HG02981 (cell line): Measurements from ENCODE around the gene FOXO6.

Source experiments
- ATAC-seq: cut with Tn5 transposase; IDR thresholded peaks from one replicate; pipeline ENCODE4 v1.9.1; 2021; ENCODE audit warnings: mild to moderate bottlenecking, moderate library complexity; ENCODE audit not compliant: unreplicated experiment

FOXO6 gene

DNA sequence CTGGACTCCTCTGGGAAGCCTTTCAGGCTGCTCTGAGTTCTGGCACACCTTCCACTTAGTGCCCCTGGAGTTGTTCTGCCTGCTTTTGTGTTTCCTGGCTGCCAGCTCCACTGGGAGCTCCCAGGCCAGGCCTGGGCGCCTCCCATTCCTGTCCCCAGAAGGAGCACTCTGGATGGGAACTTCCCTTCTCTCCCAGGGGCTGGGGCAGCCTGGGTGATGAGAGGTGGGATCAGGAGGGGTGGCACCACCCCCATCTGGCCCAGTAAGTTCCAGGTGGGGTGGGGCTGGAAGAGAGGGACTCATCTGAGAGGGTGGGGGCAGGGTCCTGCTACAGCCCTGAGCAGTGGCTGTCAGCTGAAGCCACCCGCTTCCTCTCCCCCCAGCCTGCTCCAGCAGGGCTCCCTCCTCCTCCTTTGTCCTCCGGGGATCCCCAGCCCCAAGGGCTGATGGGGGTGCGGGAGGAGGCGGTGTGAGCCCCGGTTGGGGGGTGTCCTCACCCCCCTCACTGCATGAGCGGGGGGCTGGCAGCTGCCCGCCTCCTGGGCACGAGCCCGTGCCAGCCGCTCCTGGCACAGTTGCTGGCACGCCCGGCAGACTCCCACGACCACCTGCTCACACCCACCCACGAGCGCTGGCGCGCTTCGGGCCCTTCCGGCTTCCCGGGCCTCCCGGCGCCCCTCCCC is 4.7 kb downstream of the FOXO6 start:
- ATAC-seq: no peak

- ATAC-seq: no peak
Measured at GRCh38 chr1:41366455-41367287, 5.4 kb downstream of the FOXO6 start.

DNA sequence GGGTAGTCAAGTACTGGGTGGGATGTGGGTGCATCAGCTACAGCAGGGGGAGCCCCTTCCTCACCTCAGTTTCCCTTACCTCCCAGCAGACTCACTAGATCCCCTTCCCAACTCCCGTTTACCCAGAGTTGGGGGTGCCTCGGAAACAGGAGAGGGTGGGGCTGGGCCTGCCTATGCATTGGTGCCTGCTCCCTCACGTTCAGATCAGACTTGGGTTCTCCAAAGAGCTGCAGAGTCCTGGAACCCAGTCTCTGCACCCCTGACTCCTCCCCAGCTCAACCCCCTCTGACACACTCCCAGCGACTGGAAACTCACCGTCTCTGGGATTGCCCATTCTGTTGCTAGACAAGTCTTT is 6.0 kb downstream of the FOXO6 start:
- no peak for ATAC-seq

DNA sequence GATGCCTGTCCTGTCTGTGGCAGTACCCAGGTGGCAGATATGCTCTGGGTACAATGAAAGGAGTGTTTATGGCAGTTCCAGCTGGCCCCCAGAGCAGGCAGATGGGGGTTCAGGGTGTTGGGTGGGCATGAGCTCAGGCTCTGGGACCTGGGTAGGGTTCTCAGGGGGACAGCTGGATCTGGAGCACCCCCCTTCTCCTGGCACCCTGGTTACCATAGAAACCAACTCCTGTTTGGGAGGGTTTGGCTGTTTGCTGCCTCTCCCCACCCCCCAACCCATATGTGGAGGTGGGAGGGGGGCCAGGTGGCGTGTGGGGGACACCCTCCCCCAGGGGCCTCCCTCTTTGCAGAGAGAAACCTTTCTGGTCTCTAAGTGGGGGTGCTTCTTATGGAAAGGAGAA is 7.1 kb downstream of the FOXO6 start:
- ATAC-seq: no peak

DNA sequence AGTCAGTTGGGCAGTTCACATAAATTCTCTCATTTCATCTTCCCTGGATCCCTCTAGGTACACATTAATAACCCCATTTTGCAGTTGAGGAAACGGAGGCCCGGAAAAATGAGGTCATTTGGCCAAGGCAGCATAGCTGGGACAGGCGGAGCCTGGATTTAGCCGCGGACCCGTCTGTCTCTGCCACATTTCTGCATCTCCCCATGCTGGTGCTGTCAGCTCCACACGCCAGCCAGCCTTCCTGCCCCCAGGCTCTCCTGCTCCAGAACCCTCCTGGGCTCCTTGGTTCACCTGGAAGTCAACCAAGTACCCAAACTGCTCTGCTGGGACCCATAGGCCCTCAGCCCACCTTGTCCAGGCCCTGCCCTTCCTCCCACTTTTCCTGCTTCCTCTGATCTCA is 7.6 kb downstream of the FOXO6 start:
- ATAC-seq: no peak

- ATAC-seq: no peak
Measured at GRCh38 chr1:41369531-41369930, 8.3 kb downstream of the FOXO6 start.

DNA sequence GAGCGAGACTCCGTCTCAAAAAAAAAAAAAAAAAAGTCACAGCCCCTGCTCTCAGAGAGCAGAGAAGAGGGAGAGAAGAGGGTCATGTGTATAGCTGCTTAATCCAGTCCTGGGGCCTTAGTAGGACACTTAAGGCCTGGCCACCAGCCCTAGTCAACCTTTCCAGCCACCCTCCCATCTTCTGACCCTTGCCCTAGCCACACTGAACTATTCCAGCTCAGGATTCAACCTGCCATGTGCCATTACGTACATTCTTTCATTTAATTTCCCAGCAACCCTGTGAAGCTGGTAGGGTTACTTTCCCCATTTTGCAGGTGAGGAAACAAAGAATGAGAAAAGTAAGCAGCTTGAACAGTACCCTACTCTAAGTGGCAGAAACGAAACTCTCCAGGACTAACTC is 9.0 kb downstream of the FOXO6 start:
- no peak for ATAC-seq

DNA sequence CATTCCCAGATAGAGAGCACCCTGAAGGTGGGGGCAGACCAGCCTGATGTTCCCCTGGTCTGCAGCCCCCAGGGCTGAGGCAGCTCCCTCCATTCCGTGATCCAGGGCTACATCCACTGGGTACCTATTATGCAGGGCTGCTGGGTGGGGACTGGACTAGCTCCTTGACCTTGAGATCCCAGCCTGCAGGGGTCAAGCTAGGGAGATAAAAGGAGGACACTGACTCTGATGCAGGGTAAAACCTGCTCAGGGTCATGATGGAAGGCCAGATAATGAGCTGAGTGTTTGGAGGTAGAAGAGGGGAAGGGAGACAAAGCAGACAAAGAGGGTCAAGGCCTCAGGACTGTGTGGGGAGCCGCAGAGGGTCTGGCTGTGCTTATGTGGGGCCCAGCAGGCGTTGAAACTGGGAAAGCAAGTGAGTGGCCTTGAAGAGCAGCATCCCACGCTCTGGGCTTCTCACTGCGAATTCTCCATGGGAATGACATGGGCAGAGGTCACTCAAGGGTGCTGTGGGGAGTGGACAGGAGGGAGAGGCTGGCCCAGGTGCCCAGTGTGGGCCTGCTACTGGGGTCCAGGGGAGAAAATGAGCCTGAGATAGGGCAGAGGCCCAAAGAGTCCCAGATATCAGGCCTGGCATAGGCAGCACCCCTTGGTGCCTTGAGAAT is 9.7 kb downstream of the FOXO6 start:
- no peak for ATAC-seq

DNA sequence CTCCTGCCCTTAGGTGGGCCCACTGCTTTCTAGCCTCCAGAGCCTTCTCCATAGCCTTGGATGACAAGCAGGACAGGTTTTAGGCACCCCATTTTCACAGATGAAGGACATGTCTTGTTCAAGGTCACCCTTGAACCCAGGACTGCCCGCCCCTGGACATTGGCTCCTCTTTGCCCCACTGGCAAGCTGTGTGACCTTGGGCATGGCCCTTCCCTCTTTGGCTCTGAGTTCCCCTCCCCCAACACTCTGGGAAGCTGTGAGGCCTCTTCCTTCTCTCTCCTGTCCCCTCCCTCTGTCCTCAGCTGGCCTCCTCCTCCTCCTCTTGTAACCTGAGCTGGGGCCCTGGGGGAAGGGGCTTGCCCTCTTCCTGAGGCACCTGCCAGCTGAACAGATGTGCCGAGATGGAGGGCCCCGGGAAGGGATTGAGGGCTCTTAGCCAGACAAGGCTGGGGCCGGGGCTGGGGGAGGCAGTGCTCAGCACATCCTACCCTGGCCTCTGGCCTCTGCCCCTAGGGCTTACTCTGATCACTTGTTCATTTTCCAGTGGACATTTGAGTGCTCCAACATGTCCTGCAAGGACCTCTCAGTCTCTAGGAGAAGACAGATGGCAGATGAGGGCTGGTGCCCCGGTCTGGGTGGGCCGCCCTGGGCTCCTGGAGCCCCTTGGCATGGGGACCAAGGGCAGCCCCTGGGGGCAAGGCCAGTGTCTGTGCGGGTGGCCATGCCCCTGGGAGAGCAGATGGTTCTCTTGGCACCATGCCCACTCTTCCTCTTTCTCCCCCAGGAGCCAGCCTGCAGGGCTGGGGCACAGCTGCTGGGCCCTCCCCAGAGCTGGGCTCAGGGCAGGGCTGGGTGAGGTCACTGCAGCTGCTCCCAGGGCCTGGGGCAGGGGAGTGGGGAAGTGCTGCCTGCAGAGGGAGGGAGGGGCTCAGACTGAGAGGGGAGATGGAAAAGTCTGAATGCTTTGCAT is 10.7 kb downstream of the FOXO6 start:
- no peak for ATAC-seq

DNA sequence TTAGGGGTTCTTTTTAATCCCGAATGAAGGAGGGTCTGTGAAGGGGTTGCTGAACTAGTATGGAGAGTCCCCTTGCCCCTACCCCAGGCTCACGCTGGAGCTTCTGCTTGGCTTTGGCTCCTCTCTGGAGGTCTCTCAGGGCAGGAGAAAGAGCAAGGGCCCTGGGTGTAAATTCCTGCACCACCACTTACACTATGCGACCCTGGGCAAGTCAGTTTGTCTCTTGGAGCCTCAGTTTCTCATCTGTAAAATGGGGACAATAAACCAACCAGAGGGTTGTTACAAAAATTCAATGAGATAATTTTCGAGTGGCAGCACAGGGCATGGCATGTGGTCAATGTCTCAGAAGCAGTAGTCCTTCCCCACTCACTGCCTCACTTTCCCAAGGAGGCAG is 11.4 kb downstream of the FOXO6 start:
- no peak for ATAC-seq

GRCh38 chr1:41373373-41373772 is 12.1 kb downstream of the FOXO6 start:
- ATAC-seq: no peak

- ATAC-seq: no peak
Measured at GRCh38 chr1:41374711-41375110, 13.5 kb downstream of the FOXO6 start.

DNA sequence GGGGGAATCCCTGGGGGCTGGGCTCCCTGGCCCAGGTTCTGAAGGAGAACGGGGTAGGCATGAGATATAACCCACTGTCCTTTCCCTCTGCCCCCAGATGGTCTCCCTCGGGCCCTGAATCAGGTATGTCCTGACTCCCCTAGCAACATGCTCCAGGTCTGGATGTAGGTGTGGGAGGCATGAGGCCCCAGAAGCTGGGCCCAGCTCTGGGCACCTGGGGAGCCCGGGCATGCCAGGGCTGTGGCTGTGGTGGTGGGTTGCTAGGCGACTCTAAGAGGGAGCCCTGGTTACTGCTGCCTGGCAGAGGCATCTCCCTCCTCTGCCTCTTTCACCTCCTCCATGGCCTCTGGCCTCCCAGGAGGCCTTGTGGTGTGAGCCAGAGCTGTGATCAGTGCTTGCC is 16.2 kb downstream of the FOXO6 start:
- ATAC-seq: no peak

DNA sequence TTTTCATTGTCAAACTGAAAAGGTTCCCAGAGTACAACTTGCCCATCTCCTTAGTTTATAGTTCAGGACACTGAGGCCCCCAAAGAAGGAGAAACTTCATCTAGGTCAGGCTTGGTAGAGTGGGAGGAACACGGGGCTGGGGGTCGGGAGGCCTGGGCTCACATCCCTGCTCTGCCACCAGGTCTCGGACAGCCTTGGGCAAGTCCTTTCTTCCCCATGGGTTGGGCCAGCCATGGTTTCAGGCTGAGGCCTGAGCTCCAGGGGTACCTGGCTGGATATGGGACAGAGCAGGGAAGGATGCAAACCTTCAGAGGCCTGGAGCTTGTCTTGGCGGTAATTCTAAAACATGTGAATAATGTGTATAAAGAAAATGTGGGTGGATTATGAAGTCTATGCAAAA is 17.0 kb downstream of the FOXO6 start:
- no peak for ATAC-seq

GRCh38 chr1:41378999-41379737 is 17.9 kb downstream of the FOXO6 start:
- ATAC-seq: no peak

DNA sequence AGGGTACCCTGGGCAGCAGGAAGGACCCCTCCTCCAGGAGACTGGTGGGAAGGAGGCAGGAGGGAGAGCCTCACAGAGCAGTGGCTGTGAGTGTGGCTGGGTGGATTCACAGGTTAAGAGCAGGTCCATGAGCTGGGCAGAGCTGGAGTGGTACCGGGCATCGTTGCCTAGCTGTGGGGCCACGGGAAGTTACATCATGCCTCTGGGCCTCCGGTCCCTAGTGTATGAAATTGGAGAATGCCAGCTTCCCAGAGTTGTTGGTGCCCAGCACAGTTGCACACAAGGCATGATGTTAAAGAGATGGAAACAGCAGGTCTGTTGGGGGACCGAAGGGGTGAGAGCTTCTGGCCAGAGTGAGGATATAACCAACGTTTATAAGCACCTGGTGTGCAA is 18.5 kb downstream of the FOXO6 start:
- no peak for ATAC-seq

- no peak for ATAC-seq
Measured at GRCh38 chr1:41380195-41380594, 19.0 kb downstream of the FOXO6 start.

GRCh38 chr1:41380979-41381691 is 19.9 kb downstream of the FOXO6 start:
- ATAC-seq: no peak

GRCh38 chr1:41381692-41382479 is 20.7 kb downstream of the FOXO6 start:
- no peak for ATAC-seq
